ENCODE measurements around the gene CSNK1D.
A peak's percentile ranks its signal among the peaks of the same experiment; 100 is the strongest.

Gene CSNK1D

GRCh38 chr17:82237083-82237745 lies 36.3 kb downstream of the CSNK1D start:
- H3K4me3 ChIP-seq (ENCODE audit: low read length) = no peak overlapping the region
- no peak for TF ChIP-seq CTCF (conservative IDR thresholded peaks at IDR 0.05; ENCODE audit: low read length)
- no peak for DNase-seq (ENCODE audit: low read depth)

GRCh38 chr17:82236142-82236971 lies 37.1 kb downstream of the CSNK1D start:
- no peak for DNase-seq (ENCODE audit: low read depth)
- TF ChIP-seq CTCF (conservative IDR thresholded peaks at IDR 0.05; ENCODE audit: low read length) = peak; percentile 63
- no peak overlapping the region for H3K4me3 ChIP-seq (ENCODE audit: low read length)

GRCh38 chr17:82235775-82236141 lies 37.7 kb downstream of the CSNK1D start:
- TF ChIP-seq CTCF (conservative IDR thresholded peaks at IDR 0.05; ENCODE audit: low read length) = no peak
- H3K4me3 ChIP-seq (ENCODE audit: low read length) = no peak overlapping the region
- DNase-seq (ENCODE audit: low read depth) = no peak

- TF ChIP-seq CTCF (conservative IDR thresholded peaks at IDR 0.05; ENCODE audit: low read length) = no peak
These were observed 38.3 kb downstream of the CSNK1D start for GRCh38 chr17:82235056-82235774.

GRCh38 chr17:82234211-82235055 lies 39.1 kb downstream of the CSNK1D start:
- TF ChIP-seq CTCF (conservative IDR thresholded peaks at IDR 0.05; ENCODE audit: low read length) = no peak
- H3K4me3 ChIP-seq (ENCODE audit: low read length) = no peak overlapping the region
- DNase-seq (ENCODE audit: low read depth) = no peak

More at GRCh38 chr17:82235056-82235774, 38.3 kb downstream of the CSNK1D start:
- no peak for DNase-seq (ENCODE audit: low read depth)
- H3K4me3 ChIP-seq (ENCODE audit: low read length) = no peak overlapping the region

GRCh38 chr17:82232876-82233785 lies 40.4 kb downstream of the CSNK1D start:
- H3K4me3 ChIP-seq (ENCODE audit: low read length) = no peak overlapping the region; the same call in 1 of the 2 replicates
- TF ChIP-seq CTCF (conservative IDR thresholded peaks at IDR 0.05; ENCODE audit: low read length) = no peak
- no peak for DNase-seq (ENCODE audit: low read depth)

Measured in AG10803 (cell line).